ENCODE measurements around the gene USH1G.

USH1G gene

GRCh38 chr17:74954665-74955421 lies 31.8 kb upstream of the USH1G start:
- in situ Hi-C loops (cut with MboI; ENCODE audit: low pct_unique_long_range_greater_than_20kb, low sequenced_read_pairs) = no loop called here
- peak; percentile 64 for DNase-seq

DNA sequence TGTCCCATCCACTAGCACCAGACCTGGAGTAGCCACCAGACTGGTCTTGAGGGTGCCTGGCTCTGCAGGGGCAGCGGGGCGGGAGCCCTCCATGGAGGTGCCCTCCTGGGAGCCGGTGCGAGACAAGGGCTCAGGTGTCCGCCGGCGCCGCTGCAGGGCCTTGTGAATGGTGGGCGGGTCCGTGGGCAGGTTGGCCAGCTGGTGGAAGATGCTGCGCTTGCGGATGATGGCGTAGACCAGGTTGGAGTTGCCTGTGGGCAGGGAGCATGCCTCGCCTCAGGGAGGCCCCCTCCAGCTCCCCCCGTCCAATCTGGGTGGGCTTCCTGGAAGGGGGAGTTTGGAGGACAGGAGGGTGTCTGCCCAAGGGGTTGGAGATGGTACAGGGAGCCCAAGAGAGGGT lies 31.1 kb upstream of the USH1G start:
- in situ Hi-C loops (cut with MboI; ENCODE audit: low pct_unique_long_range_greater_than_20kb, low sequenced_read_pairs) = no loop called here
- DNase-seq = no peak

DNA sequence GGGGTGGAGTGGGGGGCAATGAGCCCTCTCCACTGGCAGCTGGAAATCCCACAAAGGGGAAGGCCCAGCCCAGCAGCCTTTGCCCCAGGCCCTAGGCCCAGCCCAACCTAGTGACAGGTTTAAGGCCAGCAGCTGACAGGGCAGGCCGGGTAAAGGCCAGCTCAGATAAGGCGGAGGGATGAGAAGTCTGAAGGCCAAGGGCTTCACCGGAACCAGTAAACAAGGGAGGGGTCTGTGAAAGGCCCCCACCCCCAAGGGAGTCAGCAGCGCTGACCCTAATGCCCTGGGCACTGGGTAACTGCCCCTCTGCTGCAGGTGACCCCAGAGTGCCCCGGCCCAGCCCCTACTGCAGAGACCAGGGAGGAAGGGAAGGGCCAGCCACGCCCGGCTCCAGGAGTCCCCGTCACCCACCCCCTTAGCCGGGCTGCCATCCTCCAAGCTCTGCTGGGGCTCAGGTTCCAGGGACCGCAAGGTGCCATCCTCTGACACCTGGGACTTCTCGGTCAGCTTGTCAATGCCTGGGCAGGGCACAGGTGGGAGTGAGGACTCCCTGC lies 30.2 kb upstream of the USH1G start:
- in situ Hi-C loops (cut with MboI; ENCODE audit: low pct_unique_long_range_greater_than_20kb, low sequenced_read_pairs) = no loop called here
- DNase-seq = no peak

GRCh38 chr17:74952431-74953133 lies 29.5 kb upstream of the USH1G start:
- in situ Hi-C loops (cut with MboI; ENCODE audit: low pct_unique_long_range_greater_than_20kb, low sequenced_read_pairs) = no loop called here
- DNase-seq = no peak

DNA sequence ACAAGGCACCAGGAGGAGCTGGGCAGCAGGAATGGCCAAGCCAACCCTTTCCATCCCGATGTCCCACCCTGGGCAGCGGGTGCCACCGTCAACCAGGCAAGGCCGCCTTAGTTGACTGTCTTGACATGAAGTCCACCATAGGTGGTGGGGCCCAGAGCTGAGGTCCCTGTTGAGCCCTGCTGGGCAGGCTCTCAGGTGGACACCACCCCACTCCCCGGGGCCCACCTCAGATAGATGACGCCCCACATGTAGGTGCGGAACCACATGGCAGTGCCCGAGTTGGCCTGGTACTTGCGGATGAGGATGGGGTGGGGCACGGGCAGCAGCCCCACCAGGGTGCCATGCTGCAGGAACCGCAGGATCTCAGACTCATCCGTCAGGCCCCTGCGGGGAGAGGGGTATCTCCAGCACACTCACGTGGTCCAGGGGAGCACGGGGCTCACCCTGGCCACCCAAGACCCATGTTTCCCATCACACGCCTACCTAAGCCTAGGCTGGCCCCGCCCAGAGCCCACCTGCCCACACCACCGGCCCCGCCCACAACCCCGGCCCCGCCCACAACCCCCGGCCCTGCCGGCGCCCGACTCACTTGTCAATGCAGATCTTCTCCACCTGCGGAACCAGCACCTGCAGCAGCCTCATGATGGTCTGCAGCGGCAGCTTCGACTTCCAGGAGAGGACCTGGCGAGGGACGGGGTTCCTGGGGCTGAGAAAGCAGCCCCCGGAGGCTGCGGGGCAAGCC lies 28.8 kb upstream of the USH1G start:
- DNase-seq = no peak
- in situ Hi-C loops (cut with MboI; ENCODE audit: low pct_unique_long_range_greater_than_20kb, low sequenced_read_pairs) = no loop called here

DNA sequence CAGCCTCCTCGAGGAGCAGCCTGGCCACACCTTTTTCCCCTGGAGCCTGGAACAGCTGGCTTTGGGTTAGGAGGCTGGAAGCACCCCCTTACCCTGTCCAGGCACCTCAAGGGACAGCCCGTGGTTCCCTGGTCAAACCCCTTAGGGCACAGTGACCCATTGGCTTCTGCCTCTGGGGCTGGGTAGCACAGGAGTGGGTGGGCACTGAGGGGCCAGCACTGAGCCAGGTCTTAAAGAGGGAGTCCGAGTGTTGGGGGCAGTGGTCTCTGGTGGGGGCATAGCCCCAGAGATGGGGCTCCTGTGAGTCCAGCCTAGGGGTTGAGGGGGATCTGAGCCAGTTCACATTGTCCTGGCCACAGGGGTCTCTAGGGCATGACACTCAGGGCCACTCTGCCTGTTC lies 28.0 kb upstream of the USH1G start:
- in situ Hi-C loops (cut with MboI; ENCODE audit: low pct_unique_long_range_greater_than_20kb, low sequenced_read_pairs) = no loop called here
- no peak for DNase-seq

GRCh38 chr17:74950207-74950606 lies 27.2 kb upstream of the USH1G start:
- in situ Hi-C loops (cut with MboI; ENCODE audit: low pct_unique_long_range_greater_than_20kb, low sequenced_read_pairs) = no loop called here
- DNase-seq = no peak

DNA sequence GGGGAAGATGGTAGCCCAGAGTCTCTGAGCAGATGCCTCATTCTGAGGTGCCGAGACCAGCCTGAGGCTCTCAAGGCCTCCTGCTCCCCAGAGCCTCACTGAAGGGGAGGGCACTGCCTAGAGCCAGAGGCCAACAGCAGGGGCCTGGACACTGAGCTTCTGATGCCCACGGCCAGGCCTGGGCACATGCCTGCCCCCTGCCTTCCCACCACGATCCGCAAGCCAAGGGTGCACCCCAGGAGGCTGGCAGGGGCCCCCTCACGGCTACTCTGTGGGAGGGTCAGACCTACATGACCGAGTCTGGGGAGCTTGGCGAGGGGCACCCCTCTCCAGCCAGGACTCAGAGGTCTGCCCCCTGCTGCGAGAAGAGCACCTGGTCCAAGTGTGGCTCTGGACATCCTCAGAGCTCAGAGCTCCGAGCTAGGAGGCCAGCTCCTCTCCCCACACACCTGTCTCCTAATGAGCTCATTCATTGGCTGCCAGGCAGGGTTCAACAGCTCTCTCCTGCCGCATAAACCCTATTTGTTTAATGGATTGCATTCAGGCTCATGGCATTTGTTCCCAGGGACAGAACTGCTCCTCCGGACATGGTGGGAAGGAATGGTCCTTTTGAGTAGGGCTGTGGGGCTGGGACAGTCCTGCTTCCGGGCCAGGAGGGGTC lies 26.5 kb upstream of the USH1G start:
- DNase-seq = no peak
- in situ Hi-C loops (cut with MboI; ENCODE audit: low pct_unique_long_range_greater_than_20kb, low sequenced_read_pairs) = no loop called here

DNA sequence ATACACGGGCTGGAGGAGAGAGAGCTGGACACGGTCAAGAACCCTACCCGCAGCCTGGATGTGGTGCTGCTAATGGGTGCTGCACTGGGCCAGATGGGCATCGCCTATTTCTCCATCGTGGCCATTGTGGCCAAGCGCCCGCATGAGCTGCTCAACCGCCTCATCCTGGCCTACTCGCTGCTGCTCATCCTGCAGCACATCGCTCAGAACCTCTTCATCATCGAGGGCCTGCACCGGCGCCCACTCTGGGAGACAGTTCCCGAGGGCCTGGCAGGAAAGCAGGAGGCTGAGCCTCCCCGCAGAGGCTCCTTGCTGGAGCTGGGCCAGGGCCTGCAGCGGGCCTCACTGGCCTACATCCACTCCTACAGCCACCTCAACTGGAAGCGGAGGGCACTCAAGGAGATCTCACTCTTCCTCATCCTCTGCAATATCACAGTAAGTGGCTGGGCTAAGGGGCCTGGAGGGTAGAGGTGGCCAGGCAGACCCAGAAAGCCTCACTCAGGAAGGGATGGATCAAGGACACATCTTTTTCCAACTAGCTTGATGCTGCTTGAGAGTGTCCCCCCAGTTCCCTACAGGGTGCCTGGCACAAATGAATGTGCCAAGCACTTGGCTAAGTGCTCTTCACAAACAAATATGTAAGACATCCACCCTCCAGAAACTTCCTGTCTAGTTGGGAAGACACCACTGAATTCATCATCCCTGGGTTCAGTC lies 24.1 kb upstream of the USH1G start:
- no peak for DNase-seq
- in situ Hi-C loops (cut with MboI; ENCODE audit: low pct_unique_long_range_greater_than_20kb, low sequenced_read_pairs) = no loop called here

DNA sequence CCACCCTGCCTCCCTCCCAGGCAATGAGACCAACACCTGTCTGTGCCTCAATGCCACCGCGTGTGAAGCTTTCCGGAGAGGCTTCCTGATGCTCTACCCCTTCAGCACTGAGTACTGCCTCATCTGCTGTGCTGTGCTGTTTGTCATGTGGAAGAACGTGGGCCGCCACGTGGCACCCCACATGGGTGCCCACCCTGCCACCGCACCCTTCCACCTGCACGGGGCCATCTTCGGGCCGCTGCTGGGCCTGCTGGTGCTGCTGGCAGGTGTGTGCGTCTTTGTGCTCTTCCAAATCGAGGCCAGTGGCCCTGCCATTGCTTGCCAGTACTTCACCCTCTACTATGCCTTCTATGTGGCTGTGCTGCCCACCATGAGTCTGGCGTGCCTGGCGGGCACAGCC lies 23.6 kb upstream of the USH1G start:
- in situ Hi-C loops (cut with MboI; ENCODE audit: low pct_unique_long_range_greater_than_20kb, low sequenced_read_pairs) = no loop called here
- DNase-seq = no peak

DNA sequence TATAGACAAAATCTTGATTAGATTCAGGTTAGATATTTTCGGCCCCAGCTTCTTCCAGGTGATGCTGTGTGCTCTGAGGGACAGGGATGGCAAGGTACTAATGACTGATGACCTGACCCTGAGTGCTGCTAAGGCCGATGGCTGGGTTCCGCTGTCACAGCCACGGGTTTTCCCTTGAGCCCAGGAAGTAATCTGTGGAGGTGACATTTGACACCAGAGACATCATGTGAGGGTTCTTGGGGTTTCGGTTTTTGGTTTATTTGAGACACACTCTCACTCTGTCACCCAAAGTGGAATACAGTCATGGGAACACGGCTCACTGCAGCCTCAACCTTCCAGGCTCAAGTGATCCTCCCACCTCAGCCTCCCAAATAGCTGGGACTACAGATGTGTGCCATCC lies 22.5 kb upstream of the USH1G start:
- in situ Hi-C loops (cut with MboI; ENCODE audit: low pct_unique_long_range_greater_than_20kb, low sequenced_read_pairs) = no loop called here
- no peak for DNase-seq

GRCh38 chr17:74943808-74944522 lies 20.9 kb upstream of the USH1G start:
- no peak for DNase-seq
- in situ Hi-C loops (cut with MboI; ENCODE audit: low pct_unique_long_range_greater_than_20kb, low sequenced_read_pairs) = no loop called here

DNA sequence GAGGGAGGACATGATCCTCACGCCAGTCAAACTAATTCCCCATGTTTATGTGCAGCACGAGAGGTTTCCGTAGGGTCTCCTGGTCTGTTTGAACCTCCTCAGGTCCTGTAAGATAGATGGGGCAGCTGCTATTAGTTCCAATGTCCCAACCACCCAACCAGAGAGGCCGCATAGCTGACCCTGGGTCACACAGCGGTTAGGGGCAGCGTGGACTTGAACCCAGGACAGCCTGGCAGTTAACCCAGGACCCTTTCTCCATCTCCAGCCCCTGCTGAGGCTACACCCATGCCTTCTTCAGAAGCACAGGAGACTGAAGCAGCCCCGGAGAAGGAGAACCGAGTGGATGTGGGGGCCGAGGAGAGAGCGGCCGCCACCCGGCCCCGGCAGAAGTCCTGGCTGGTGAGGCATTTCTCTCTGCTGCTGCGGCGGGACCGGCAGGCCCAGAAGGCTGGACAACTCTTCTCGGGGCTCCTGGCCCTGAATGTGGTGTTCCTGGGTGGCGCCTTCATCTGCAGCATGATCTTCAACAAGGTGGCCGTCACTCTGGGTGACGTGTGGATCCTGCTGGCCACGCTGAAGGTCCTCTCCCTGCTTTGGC lies 18.2 kb upstream of the USH1G start:
- DNase-seq = no peak
- in situ Hi-C loops (cut with MboI; ENCODE audit: low pct_unique_long_range_greater_than_20kb, low sequenced_read_pairs) = no loop called here

DNA sequence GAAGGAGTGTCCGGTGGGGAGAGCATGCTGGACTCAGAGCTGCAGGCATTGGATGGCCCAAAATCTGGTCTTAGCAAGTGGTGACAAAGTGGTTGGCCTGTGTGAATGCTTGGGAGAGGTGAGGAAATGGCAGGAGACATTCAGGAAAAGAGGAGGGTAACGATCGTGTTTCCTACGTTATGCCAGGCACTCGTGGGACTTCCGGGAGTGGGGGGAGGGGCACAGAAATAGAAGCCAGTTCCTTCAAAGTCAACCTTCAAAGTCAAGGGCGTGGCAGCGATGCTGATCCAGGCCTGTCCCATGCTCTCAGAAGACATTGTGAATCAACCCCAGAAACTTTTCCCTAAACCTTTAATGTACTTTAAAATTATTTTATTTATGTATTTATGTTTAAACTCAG lies 16.5 kb upstream of the USH1G start:
- in situ Hi-C loops (cut with MboI; ENCODE audit: low pct_unique_long_range_greater_than_20kb, low sequenced_read_pairs) = no loop called here

GRCh38 chr17:74938194-74938950 lies 15.3 kb upstream of the USH1G start:
- DNase-seq = no peak

More for the DNA sequence above, 16.5 kb upstream of the USH1G start:
- no peak for DNase-seq

GRCh38 chr17:74937064-74938051 lies 14.3 kb upstream of the USH1G start:
- no peak for DNase-seq
- in situ Hi-C loops (cut with MboI; ENCODE audit: low pct_unique_long_range_greater_than_20kb, low sequenced_read_pairs) = no loop called here

More at GRCh38 chr17:74938194-74938950, 15.3 kb upstream of the USH1G start:
- in situ Hi-C loops (cut with MboI; ENCODE audit: low pct_unique_long_range_greater_than_20kb, low sequenced_read_pairs) = no loop called here

Measured in KBM-7 (cell line).